Muscle layer of duodenum (tissue), 2 donors: Measurements from ENCODE around the gene DECR2.
"Not testable (repeated sequence)": the region's sequence is repeated elsewhere in the genome, so short reads cannot be mapped to it uniquely, and the experiment has no call there.

Experiments used
- H3K27ac ChIP-seq: one replicate; pipeline ENCODE4 v1.7.0; 2013; ENCODE audit warnings: mild to moderate bottlenecking, low read length
- H3K27me3 ChIP-seq: one replicate; pipeline ENCODE4 v1.7.0; 2013; ENCODE audit warnings: low read depth, mild to moderate bottlenecking, control low read depth, low read length
- H3K36me3 ChIP-seq, 2 donors: one replicate each; pipeline ENCODE4 v1.7.0; 2013; ENCODE audit warnings: low read length in 2 of 2, control low read depth in 1 of 2, mild to moderate bottlenecking in 1 of 2; ENCODE audit not compliant: insufficient read depth in 2 of 2, control insufficient read depth in 1 of 2
- H3K4me1 ChIP-seq, 2 donors: one replicate each; pipeline ENCODE4 v1.7.0; 2013; ENCODE audit warnings: low read length in 2 of 2, mild to moderate bottlenecking in 2 of 2, control low read depth in 1 of 2, moderate library complexity in 1 of 2; ENCODE audit not compliant: insufficient read depth in 2 of 2, control insufficient read depth in 1 of 2
- H3K4me3 ChIP-seq, 2 donors: one replicate each; pipeline ENCODE4 v1.7.0; 2013; ENCODE audit warnings: low read length in 2 of 2, low read depth in 1 of 2, mild to moderate bottlenecking in 1 of 2
- H3K9me3 ChIP-seq, 2 donors: one replicate each; pipeline ENCODE4 v1.7.0; 2013; ENCODE audit warnings: low read length in 2 of 2, control low read depth in 1 of 2, mild to moderate bottlenecking in 1 of 2; ENCODE audit not compliant: control insufficient read depth in 1 of 2
- donor health status: healthy.

The DECR2 gene

GRCh38 chr16:375212-375611 is 26.5 kb upstream of the DECR2 start:
- Histone ChIP-seq H3K4me1 (peaks cover 6 to 8% of the 10 kb centered on the region in 2 donors), H3K36me3 (peaks cover 8 to 54% of the 10 kb centered on the region in 2 donors)

GRCh38 chr16:375927-376816 is 25.5 kb upstream of the DECR2 start:
- Histone ChIP-seq H3K27me3 (no peaks in the 10 kb centered on the region), H3K27ac (no peak overlapping the region), H3K9me3 (no peaks in the 10 kb centered on the region), H3K4me1 (peaks cover 6 to 11% of the 10 kb centered on the region in 2 donors), H3K36me3 (peaks cover 8 to 54% of the 10 kb centered on the region in 2 donors), H3K4me3 (no peak overlapping the region)

More at GRCh38 chr16:375212-375611, 26.5 kb upstream of the DECR2 start:
- H3K4me3 ChIP-seq, result no peak overlapping the region
- H3K9me3 ChIP-seq, result no peaks in the 10 kb centered on the region
- no peak overlapping the region for H3K27ac ChIP-seq
- no peaks in the 10 kb centered on the region for H3K27me3 ChIP-seq

DNA sequence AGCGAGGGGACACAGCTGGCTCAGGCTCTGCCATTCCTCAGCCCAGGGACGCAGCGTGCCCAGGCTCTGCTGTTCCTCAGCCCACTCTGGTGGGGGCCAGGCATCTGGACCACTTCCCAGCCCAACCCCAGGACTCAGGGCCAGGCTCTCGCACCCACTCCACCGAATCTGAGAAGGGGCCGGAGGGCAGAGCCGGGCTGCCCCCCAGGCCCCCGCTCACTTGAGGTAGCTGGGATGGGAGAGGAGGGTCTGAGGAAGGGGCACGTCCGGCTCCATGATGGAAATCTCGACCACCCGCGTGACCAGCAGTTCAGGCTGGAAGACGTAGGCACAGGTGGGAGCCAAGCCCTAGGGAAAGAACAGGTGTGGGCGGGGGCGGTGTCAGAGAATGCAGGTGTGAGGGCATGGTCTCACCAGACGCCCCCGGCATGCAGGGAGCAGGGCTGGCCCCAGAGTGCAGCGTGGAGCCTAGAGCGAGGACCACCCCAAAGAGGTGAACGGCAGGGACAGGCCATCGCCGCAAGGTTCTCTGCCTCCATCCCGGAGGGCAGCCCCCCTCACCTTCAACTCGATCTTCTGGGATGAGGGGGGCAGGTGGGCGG is 24.8 kb upstream of the DECR2 start:
- Histone ChIP-seq H3K36me3 (peaks cover 6 to 53% of the 10 kb centered on the region in 2 donors), H3K9me3 (no peaks in the 10 kb centered on the region), H3K4me1 (peaks cover 6 to 12% of the 10 kb centered on the region in 2 donors)

GRCh38 chr16:377419-377951 is 24.2 kb upstream of the DECR2 start:
- H3K4me3 ChIP-seq, result no peak overlapping the region
- no peaks in the 10 kb centered on the region for H3K27me3 ChIP-seq
- H3K9me3 ChIP-seq, result no peaks in the 10 kb centered on the region
- peaks cover 5 to 47% of the 10 kb centered on the region in 2 donors for H3K36me3 ChIP-seq
- H3K27ac ChIP-seq, result no peak overlapping the region
- peaks cover 6 to 12% of the 10 kb centered on the region in 2 donors for H3K4me1 ChIP-seq

More for the DNA sequence above, 24.8 kb upstream of the DECR2 start:
- Histone ChIP-seq H3K27me3 (no peaks in the 10 kb centered on the region), H3K27ac (no peak overlapping the region), H3K4me3 (no peak overlapping the region)

DNA sequence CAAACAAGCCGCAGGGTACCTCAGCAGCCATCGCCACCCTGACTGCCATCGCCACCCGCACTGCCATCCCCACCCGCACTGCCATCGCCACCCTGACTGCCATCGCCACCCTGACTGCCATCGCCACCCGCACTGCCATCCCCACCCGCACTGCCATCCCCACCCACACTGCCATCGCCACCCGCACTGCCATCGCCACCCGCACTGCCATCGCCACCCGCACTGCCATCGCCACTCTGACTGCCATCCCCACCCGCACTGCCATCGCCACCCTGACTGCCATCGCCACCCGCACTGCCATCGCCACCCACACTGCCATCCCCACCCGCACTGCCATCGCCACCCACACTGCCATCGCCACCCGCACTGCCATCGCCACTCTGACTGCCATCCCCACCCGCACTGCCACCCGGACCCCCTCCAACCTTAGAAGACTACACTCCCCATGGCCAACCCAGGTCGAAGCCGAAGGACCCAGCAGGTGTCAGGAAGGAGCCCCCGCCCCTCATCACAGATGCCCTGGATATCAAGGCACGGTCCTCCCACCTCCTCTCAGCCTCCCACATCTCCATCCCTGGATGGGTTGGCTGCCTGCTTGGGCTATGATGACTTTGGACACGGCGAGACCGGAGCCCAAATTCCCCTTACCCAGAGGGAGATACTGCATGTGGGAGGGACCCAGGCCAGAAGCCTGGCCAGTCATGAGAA is 23.4 kb upstream of the DECR2 start:
- H3K9me3 ChIP-seq, H3K27me3 ChIP-seq, H3K4me3 ChIP-seq, H3K27ac ChIP-seq: not testable (repeated sequence)
- Histone ChIP-seq H3K36me3 (peaks cover 5 to 39% of the 10 kb centered on the region in 2 donors), H3K4me1 (peaks cover 9 to 14% of the 10 kb centered on the region in 2 donors)

DNA sequence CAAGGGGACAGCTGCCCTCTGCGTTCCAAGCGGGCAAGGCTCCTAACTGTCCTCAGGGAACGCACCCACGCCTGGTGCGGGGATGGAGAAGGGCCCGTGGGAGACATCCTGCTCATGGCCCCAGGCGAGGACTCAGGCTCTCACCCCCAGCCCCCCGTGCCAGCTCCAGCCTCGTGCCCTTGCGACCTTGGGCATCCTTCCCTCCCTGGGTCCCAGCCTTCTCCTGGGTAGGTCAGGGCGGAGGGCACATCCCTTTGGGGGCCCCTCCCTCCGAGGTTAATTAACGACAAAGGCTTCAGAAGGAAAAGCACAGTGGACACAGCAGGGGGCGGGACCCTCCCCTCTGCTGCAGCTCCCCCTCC is 22.9 kb upstream of the DECR2 start:
- H3K4me3 ChIP-seq, result no peak overlapping the region
- H3K4me1 ChIP-seq, result peaks cover 10 to 19% of the 10 kb centered on the region in 2 donors
- no peaks in the 10 kb centered on the region for H3K27me3 ChIP-seq
- H3K27ac ChIP-seq, result no peak overlapping the region
- peaks cover 5 to 34% of the 10 kb centered on the region in 2 donors for H3K36me3 ChIP-seq
- no peaks in the 10 kb centered on the region for H3K9me3 ChIP-seq

GRCh38 chr16:379183-379960 is 22.3 kb upstream of the DECR2 start:
- no peaks in the 10 kb centered on the region for H3K27me3 ChIP-seq
- peaks cover 10 to 21% of the 10 kb centered on the region in 2 donors for H3K4me1 ChIP-seq
- no peak overlapping the region for H3K27ac ChIP-seq
- H3K4me3 ChIP-seq, result no peak overlapping the region
- H3K36me3 ChIP-seq, result peaks cover 5 to 28% of the 10 kb centered on the region in 2 donors
- H3K9me3 ChIP-seq, result no peaks in the 10 kb centered on the region

GRCh38 chr16:379961-380761 is 21.5 kb upstream of the DECR2 start:
- Histone ChIP-seq H3K4me1 (peaks cover 10 to 21% of the 10 kb centered on the region in 2 donors), H3K27me3 (no peaks in the 10 kb centered on the region), H3K9me3 (no peaks in the 10 kb centered on the region), H3K4me3 (peak overlapping the region in 1 of 2 donors; percentile 82), H3K36me3 (peaks cover 0 to 20% of the 10 kb centered on the region in 2 donors), H3K27ac (no peak overlapping the region)

DNA sequence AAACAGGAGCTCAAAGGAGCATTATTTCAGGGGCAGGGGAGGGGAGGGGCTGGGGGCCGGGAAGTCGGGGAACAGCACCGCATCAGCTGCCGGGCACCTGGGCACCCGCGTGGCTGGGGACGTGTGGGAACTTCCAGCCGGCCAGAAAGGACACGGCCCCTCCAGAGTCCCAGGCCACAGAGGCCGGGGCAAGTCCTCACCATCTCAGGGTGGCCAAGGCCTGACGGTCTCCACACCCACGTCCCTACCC is 21.0 kb upstream of the DECR2 start:
- no peaks in the 10 kb centered on the region for H3K27me3 ChIP-seq
- H3K36me3 ChIP-seq, result peaks cover 0 to 18% of the 10 kb centered on the region in 2 donors
- peaks cover 10 to 21% of the 10 kb centered on the region in 2 donors for H3K4me1 ChIP-seq
- no peaks in the 10 kb centered on the region for H3K9me3 ChIP-seq
- no peak overlapping the region for H3K27ac ChIP-seq
- H3K4me3 ChIP-seq, result peak overlapping the region; percentile 55 to 82

- peaks cover 10 to 23% of the 10 kb centered on the region in 2 donors for H3K4me1 ChIP-seq
- H3K4me3 ChIP-seq, result peak overlapping the region; percentile 55 to 82
- H3K9me3 ChIP-seq, result no peaks in the 10 kb centered on the region
- H3K36me3 ChIP-seq, result peaks cover 0 to 13% of the 10 kb centered on the region in 2 donors
- H3K27ac ChIP-seq, result no peak overlapping the region
- no peaks in the 10 kb centered on the region for H3K27me3 ChIP-seq
Measured at GRCh38 chr16:381012-381788, 20.5 kb upstream of the DECR2 start.
